ENCODE results near the gene PGM5.

The PGM5 gene

GRCh38 chr9:68523367-68523936 is 167.0 kb downstream of the PGM5 start:
- no peak overlapping the region for H3K9ac ChIP-seq (ENCODE audit: insufficient read length, low read depth)
- TF ChIP-seq YY1 (IDR thresholded peaks at IDR 0.05; ENCODE audit: insufficient read depth, insufficient read length), result no peak
- no peak for TF ChIP-seq ZNF274 (IDR thresholded peaks at IDR 0.05; ENCODE audit: low read depth, low read length)
- TF ChIP-seq SUZ12 (IDR thresholded peaks at IDR 0.05; ENCODE audit: extremely low read depth, insufficient read depth, insufficient read length), result no peak
- H3K4me3 ChIP-seq (ENCODE audit: insufficient read length, low read depth), result no peak overlapping the region
- no peaks in the 10 kb centered on the region for H3K4me1 ChIP-seq (ENCODE audit: insufficient read depth, insufficient read length)
- peaks cover 46% of the 10 kb centered on the region for H3K27me3 ChIP-seq (ENCODE audit: insufficient read depth, insufficient read length)
- peaks cover 6% of the 10 kb centered on the region for H3K9me3 ChIP-seq (ENCODE audit: insufficient read depth, low read length)
- no peak for DNase-seq (ENCODE audit: low read depth, low spot score)
- H3K36me3 ChIP-seq (ENCODE audit: insufficient read depth, insufficient read length, low read length), result no peaks in the 10 kb centered on the region

- no peaks in the 10 kb centered on the region for H3K9me3 ChIP-seq (ENCODE audit: insufficient read depth, low read length)
Measured at GRCh38 chr9:68530618-68531017, 174.2 kb downstream of the PGM5 start.

GRCh38 chr9:68532131-68532530 is 175.7 kb downstream of the PGM5 start:
- H3K27me3 ChIP-seq (ENCODE audit: insufficient read depth, insufficient read length), result peaks cover 20% of the 10 kb centered on the region
- H3K4me1 ChIP-seq (ENCODE audit: insufficient read depth, insufficient read length), result no peaks in the 10 kb centered on the region
- no peak for DNase-seq (ENCODE audit: low read depth, low spot score)
- no peaks in the 10 kb centered on the region for H3K9me3 ChIP-seq (ENCODE audit: insufficient read depth, low read length)
- H3K4me3 ChIP-seq (ENCODE audit: insufficient read length, low read depth), result no peak overlapping the region
- H3K9ac ChIP-seq (ENCODE audit: insufficient read length, low read depth), result no peak overlapping the region
- no peaks in the 10 kb centered on the region for H3K36me3 ChIP-seq (ENCODE audit: insufficient read depth, insufficient read length, low read length)
- TF ChIP-seq ZNF274 (IDR thresholded peaks at IDR 0.05; ENCODE audit: low read depth, low read length) (no peak), YY1 (IDR thresholded peaks at IDR 0.05; ENCODE audit: insufficient read depth, insufficient read length) (no peak), SUZ12 (IDR thresholded peaks at IDR 0.05; ENCODE audit: extremely low read depth, insufficient read depth, insufficient read length) (no peak)

More at GRCh38 chr9:68530618-68531017, 174.2 kb downstream of the PGM5 start:
- H3K36me3 ChIP-seq (ENCODE audit: insufficient read depth, insufficient read length, low read length), result no peaks in the 10 kb centered on the region
- H3K9ac ChIP-seq (ENCODE audit: insufficient read length, low read depth), result no peak overlapping the region
- peaks cover 20% of the 10 kb centered on the region for H3K27me3 ChIP-seq (ENCODE audit: insufficient read depth, insufficient read length)
- DNase-seq (ENCODE audit: low read depth, low spot score), result no peak
- H3K4me1 ChIP-seq (ENCODE audit: insufficient read depth, insufficient read length), result no peaks in the 10 kb centered on the region
- no peak for TF ChIP-seq SUZ12 (IDR thresholded peaks at IDR 0.05; ENCODE audit: extremely low read depth, insufficient read depth, insufficient read length)
- TF ChIP-seq YY1 (IDR thresholded peaks at IDR 0.05; ENCODE audit: insufficient read depth, insufficient read length), result no peak
- no peak for TF ChIP-seq ZNF274 (IDR thresholded peaks at IDR 0.05; ENCODE audit: low read depth, low read length)
- no peak overlapping the region for H3K4me3 ChIP-seq (ENCODE audit: insufficient read length, low read depth)

GRCh38 chr9:68533678-68534077 is 177.3 kb downstream of the PGM5 start:
- H3K9ac ChIP-seq (ENCODE audit: insufficient read length, low read depth), result no peak overlapping the region

GRCh38 chr9:68536876-68537615 is 180.6 kb downstream of the PGM5 start:
- Histone ChIP-seq H3K4me1 (ENCODE audit: insufficient read depth, insufficient read length) (no peaks in the 10 kb centered on the region), H3K27me3 (ENCODE audit: insufficient read depth, insufficient read length) (peaks cover 3% of the 10 kb centered on the region), H3K9ac (ENCODE audit: insufficient read length, low read depth) (no peak overlapping the region), H3K9me3 (ENCODE audit: insufficient read depth, low read length) (no peaks in the 10 kb centered on the region), H3K36me3 (ENCODE audit: insufficient read depth, insufficient read length, low read length) (no peaks in the 10 kb centered on the region), H3K4me3 (ENCODE audit: insufficient read length, low read depth) (no peak overlapping the region)
- TF ChIP-seq SUZ12 (IDR thresholded peaks at IDR 0.05; ENCODE audit: extremely low read depth, insufficient read depth, insufficient read length) (no peak), YY1 (IDR thresholded peaks at IDR 0.05; ENCODE audit: insufficient read depth, insufficient read length) (no peak), ZNF274 (IDR thresholded peaks at IDR 0.05; ENCODE audit: low read depth, low read length) (no peak)
- DNase-seq (ENCODE audit: low read depth, low spot score), result no peak

More at GRCh38 chr9:68533678-68534077, 177.3 kb downstream of the PGM5 start:
- H3K9me3 ChIP-seq (ENCODE audit: insufficient read depth, low read length), result no peaks in the 10 kb centered on the region
- no peak overlapping the region for H3K4me3 ChIP-seq (ENCODE audit: insufficient read length, low read depth)
- no peaks in the 10 kb centered on the region for H3K4me1 ChIP-seq (ENCODE audit: insufficient read depth, insufficient read length)
- peaks cover 19% of the 10 kb centered on the region for H3K27me3 ChIP-seq (ENCODE audit: insufficient read depth, insufficient read length)
- no peaks in the 10 kb centered on the region for H3K36me3 ChIP-seq (ENCODE audit: insufficient read depth, insufficient read length, low read length)
- DNase-seq (ENCODE audit: low read depth, low spot score), result no peak
- no peak for TF ChIP-seq SUZ12 (IDR thresholded peaks at IDR 0.05; ENCODE audit: extremely low read depth, insufficient read depth, insufficient read length)
- no peak for TF ChIP-seq YY1 (IDR thresholded peaks at IDR 0.05; ENCODE audit: insufficient read depth, insufficient read length)
- TF ChIP-seq ZNF274 (IDR thresholded peaks at IDR 0.05; ENCODE audit: low read depth, low read length), result no peak

GRCh38 chr9:68537616-68537880 is 181.1 kb downstream of the PGM5 start:
- DNase-seq (ENCODE audit: low read depth, low spot score), result no peak

GRCh38 chr9:68538200-68538599 is 181.8 kb downstream of the PGM5 start:
- peaks cover 4% of the 10 kb centered on the region for H3K27me3 ChIP-seq (ENCODE audit: insufficient read depth, insufficient read length)
- TF ChIP-seq SUZ12 (IDR thresholded peaks at IDR 0.05; ENCODE audit: extremely low read depth, insufficient read depth, insufficient read length), result no peak
- no peak for TF ChIP-seq YY1 (IDR thresholded peaks at IDR 0.05; ENCODE audit: insufficient read depth, insufficient read length)
- TF ChIP-seq ZNF274 (IDR thresholded peaks at IDR 0.05; ENCODE audit: low read depth, low read length), result no peak
- no peak overlapping the region for H3K9ac ChIP-seq (ENCODE audit: insufficient read length, low read depth)
- no peak for DNase-seq (ENCODE audit: low read depth, low spot score)
- H3K9me3 ChIP-seq (ENCODE audit: insufficient read depth, low read length), result no peaks in the 10 kb centered on the region
- H3K4me1 ChIP-seq (ENCODE audit: insufficient read depth, insufficient read length), result no peaks in the 10 kb centered on the region
- H3K4me3 ChIP-seq (ENCODE audit: insufficient read length, low read depth), result no peak overlapping the region
- H3K36me3 ChIP-seq (ENCODE audit: insufficient read depth, insufficient read length, low read length), result no peaks in the 10 kb centered on the region

More at GRCh38 chr9:68537616-68537880, 181.1 kb downstream of the PGM5 start:
- no peaks in the 10 kb centered on the region for H3K4me1 ChIP-seq (ENCODE audit: insufficient read depth, insufficient read length)
- peaks cover 5% of the 10 kb centered on the region for H3K27me3 ChIP-seq (ENCODE audit: insufficient read depth, insufficient read length)
- H3K9ac ChIP-seq (ENCODE audit: insufficient read length, low read depth), result no peak overlapping the region
- TF ChIP-seq ZNF274 (IDR thresholded peaks at IDR 0.05; ENCODE audit: low read depth, low read length) (no peak), SUZ12 (IDR thresholded peaks at IDR 0.05; ENCODE audit: extremely low read depth, insufficient read depth, insufficient read length) (no peak), YY1 (IDR thresholded peaks at IDR 0.05; ENCODE audit: insufficient read depth, insufficient read length) (no peak)
- no peak overlapping the region for H3K4me3 ChIP-seq (ENCODE audit: insufficient read length, low read depth)
- H3K36me3 ChIP-seq (ENCODE audit: insufficient read depth, insufficient read length, low read length), result no peaks in the 10 kb centered on the region
- no peaks in the 10 kb centered on the region for H3K9me3 ChIP-seq (ENCODE audit: insufficient read depth, low read length)
